ENCODE results near the gene CPT1C. TPM values are rescaled to one million over a fixed set of nuclear protein-coding genes. Genes with fewer than 3 reads are reported as not detected.

CPT1C gene
- total and polyA plus RNA-seq, 2 donors (not counting 3 experiments of a cell fraction or from before 2014, with no cell fraction given), result 45.7 to 80.8 TPM

- Histone ChIP-seq H3K4me2 (ENCODE audit: insufficient read depth, low read length) (no peak overlapping the region), H3K27me3 (ENCODE audit: control insufficient read depth in 2 of 2, insufficient read depth in 2 of 2, low read length in 2 of 2) (no peaks in the 10 kb centered on the region), H3K79me2 (ENCODE audit: control insufficient read depth, insufficient read depth, low read length) (peaks cover 4% of the 10 kb centered on the region), H3K27ac (ENCODE audit: insufficient read depth, low read depth, low read length) (no peak overlapping the region), H2AFZ (ENCODE audit: low read depth, low read length) (no peak overlapping the region), H4K20me1 (replicated peaks; ENCODE audit: control insufficient read depth, extremely low read depth, insufficient read depth, low read length) (no peaks in the 10 kb centered on the region), H3K36me3 (ENCODE audit: control insufficient read depth in 2 of 2, extremely low read depth in 1 of 2, insufficient read depth in 2 of 2, low read length in 2 of 2) (peaks cover 12 to 61% of the 10 kb centered on the region in 2 experiments), H3K9me1 (replicated peaks; ENCODE audit: control insufficient read depth, extremely low read depth, insufficient read depth, low read length) (no peaks in the 10 kb centered on the region), H3K9me3 (replicated peaks; ENCODE audit: control insufficient read depth, insufficient read depth, low read length) (no peaks in the 10 kb centered on the region), H3K4me1 (ENCODE audit: control insufficient read depth, extremely low read depth, insufficient read depth, low read length) (no peaks in the 10 kb centered on the region), H3K9ac (replicated peaks; ENCODE audit: extremely low read depth, insufficient read depth, low read length) (no peak overlapping the region), H3K4me3 (replicated peaks in 1 of 3; ENCODE audit: insufficient read depth in 1 of 3, low read depth in 1 of 3, low read length in 3 of 3) (no peak overlapping the region)
- DNase-seq (ENCODE audit: low read depth, low spot score), result no peak
- no TSS peak for BruUV-seq (replicated peaks)
- dilution Hi-C loops (cut with MboI; ENCODE audit: extremely low pct_ligation_motif_present, low sequenced_read_pairs), result no loop called here
- ChIA-PET POLR2A (no interaction called here), CTCF (interaction anchor here (0.9 kb wide), 1 partner anchor 12 kb away, joined by 3 read pairs; no protein-coding TSS in a partner anchor)
- FAIRE-seq, result no peak
- no peak for TF ChIP-seq FOS (IDR thresholded peaks at IDR 0.05; ENCODE audit: borderline replicate concordance, insufficient read depth, low read length)
- TF ChIP-seq, protein P1, sequence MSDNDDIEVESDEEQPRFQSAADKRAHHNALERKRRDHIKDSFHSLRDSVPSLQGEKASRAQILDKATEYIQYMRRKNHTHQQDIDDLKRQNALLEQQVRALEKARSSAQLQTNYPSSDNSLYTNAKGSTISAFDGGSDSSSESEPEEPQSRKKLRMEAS (IDR thresholded peaks at IDR 0.05; ENCODE audit: insufficient read depth, insufficient read length), result no peak
- TF ChIP-seq POLR2AphosphoS5 (IDR thresholded peaks at IDR 0.05; ENCODE audit: insufficient read depth, low read depth, low read length), result no peak
- no peak for TF ChIP-seq MYC (IDR thresholded peaks at IDR 0.05; ENCODE audit: low read depth, low read length)
- TF ChIP-seq, protein P2, sequence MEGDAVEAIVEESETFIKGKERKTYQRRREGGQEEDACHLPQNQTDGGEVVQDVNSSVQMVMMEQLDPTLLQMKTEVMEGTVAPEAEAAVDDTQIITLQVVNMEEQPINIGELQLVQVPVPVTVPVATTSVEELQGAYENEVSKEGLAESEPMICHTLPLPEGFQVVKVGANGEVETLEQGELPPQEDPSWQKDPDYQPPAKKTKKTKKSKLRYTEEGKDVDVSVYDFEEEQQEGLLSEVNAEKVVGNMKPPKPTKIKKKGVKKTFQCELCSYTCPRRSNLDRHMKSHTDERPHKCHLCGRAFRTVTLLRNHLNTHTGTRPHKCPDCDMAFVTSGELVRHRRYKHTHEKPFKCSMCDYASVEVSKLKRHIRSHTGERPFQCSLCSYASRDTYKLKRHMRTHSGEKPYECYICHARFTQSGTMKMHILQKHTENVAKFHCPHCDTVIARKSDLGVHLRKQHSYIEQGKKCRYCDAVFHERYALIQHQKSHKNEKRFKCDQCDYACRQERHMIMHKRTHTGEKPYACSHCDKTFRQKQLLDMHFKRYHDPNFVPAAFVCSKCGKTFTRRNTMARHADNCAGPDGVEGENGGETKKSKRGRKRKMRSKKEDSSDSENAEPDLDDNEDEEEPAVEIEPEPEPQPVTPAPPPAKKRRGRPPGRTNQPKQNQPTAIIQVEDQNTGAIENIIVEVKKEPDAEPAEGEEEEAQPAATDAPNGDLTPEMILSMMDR (IDR thresholded peaks at IDR 0.05; ENCODE audit: extremely low read depth in 1 of 2, insufficient read depth in 1 of 2, low read depth in 1 of 2, low read length in 2 of 2), result no peak
- no peak for TF ChIP-seq GATA2 (IDR thresholded peaks at IDR 0.05; ENCODE audit: insufficient read depth, insufficient read length, low read depth, low read length)
- TF ChIP-seq JUN (IDR thresholded peaks at IDR 0.05; ENCODE audit: borderline replicate concordance, insufficient read depth, insufficient read length, low read depth), result no peak
- TF ChIP-seq EZH2 (IDR thresholded peaks at IDR 0.05; ENCODE audit: borderline replicate concordance, low read depth, low read length, severe bottlenecking), result no peak
- TF ChIP-seq POLR2A (IDR thresholded peaks at IDR 0.05; ENCODE audit: low read depth, low read length), result no peak
- intact Hi-C loops (cut with micrococcal nuclease), result no loop called here
Observed at GRCh38 chr19:49660338-49660961, 30.5 kb upstream of the CPT1C start.
